Stimulated activated CD4-positive, alpha-beta T cell treated with anti-CD3 and anti-CD28 coated beads, TNF-alpha, amount 100 ng/mL, for 48 hours (primary cell): ENCODE results near the gene ACTG1.

Source experiments
- DNase-seq, 3 donors: peaks; one replicate each; pipeline ENCODE4 v3.0.0-alpha.2; 2020; ENCODE audit warnings: low read depth in 3 of 3

The ACTG1 gene

GRCh38 chr17:81481073-81481799 is 31.4 kb downstream of the ACTG1 start:
- peak in 1 of 3 donors; percentile 52 for DNase-seq

- DNase-seq: no peak
These were observed 32.2 kb downstream of the ACTG1 start for GRCh38 chr17:81480140-81481072.

DNA sequence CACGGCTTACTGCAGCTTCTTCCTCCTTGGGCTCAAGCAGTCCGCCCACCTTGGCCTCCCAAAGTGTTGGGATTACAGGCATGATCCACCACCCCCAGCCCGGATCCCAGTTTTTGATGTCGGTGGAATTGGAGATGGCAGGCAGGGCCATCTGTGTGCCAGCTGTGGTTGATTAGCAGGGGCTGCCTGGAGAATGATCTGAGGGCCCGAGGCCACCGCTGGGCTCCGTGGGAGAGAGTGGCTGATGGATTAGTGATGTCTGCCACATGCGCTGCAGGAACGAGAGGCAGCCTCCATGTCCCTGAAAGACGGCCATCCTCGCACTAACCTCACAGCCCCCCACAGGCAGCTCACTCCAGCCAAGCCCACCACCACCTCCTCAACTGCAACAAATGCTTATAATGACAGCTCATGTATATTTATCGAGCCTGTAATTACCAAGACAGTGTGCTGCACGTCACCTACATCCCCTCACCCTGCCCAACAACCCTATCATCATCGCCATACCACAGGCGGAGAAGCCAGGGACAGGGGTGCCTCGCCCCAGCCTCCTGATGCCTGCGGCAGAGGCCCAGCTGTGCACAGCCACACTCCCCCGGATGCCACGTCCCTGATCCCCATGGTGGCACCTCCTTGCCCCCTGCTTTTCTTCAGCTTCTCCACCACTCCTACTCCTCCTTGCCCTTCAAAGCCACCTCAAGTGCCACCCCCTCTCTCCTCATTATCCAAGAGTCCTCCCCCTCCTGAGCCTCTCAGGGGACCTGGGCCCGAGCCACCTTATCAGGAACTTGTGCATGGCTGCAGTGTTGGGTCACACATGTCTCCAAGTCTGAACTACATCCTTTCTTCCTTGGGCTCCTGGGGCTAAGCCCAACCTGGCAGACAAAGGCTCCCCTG is 33.2 kb downstream of the ACTG1 start:
- DNase-seq: no peak

DNA sequence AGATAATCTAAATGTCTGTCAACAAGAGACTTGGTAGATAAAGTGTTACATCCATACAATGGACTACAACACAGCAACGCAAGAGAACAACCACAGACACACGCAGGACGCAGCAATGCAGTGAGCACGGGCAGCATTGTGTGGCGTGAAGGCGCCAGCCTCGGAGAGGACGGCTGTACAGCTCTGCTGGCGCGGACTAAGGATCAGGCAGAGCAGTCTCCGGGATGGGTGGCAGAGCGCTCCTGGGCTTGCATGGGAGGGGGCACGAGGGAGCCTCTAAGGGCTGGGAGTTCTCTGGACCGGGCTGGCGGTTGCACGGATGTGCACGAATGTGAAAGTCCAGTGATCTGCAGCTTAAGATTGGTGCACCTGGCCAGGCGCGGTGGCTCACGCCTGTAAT is 34.5 kb downstream of the ACTG1 start:
- no peak for DNase-seq

DNA sequence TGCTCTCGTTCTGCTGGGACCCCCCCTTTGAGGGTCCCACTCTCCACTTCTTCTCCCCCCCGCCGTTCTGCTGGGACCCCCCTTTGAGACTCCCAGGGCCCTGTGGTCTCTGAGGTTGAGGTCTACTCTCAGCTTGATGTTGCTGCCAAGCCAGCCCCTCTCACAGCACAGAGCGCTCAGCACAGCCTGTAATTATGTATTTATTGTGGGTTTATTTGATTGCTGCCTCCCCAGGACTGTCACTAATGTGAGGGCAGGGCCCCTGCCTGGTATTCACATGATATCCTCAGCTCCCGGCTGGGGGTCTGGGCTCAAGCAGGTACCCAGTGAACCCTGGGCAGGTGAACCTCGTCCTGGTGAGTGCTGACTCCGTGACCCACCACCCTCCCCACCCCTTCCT is 35.4 kb downstream of the ACTG1 start:
- no peak for DNase-seq

- DNase-seq: no peak
These were observed 36.0 kb downstream of the ACTG1 start for GRCh38 chr17:81476635-81477034.

GRCh38 chr17:81476097-81476496 is 36.5 kb downstream of the ACTG1 start:
- DNase-seq: no peak

DNA sequence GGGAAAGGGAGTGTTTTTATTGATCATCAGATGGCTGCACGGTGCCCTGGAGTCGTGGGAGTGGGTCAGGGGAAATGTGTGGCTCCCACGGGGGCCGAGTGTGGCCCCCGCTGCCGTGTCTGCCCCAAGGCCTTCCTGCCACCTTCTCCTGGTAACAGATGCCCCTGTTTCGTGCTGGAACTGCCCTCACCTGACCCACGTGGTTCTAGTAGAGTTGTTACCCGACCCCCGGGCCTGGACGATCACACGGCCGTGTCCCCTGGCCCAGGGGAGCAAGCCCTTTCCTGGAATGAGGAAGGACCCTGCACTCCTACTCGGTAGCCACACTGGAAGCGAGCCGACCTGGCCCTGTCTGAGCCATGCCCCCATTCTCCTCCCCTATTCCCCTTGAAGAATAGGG is 37.6 kb downstream of the ACTG1 start:
- DNase-seq: no peak

GRCh38 chr17:81473019-81473418 is 39.6 kb downstream of the ACTG1 start:
- DNase-seq: no peak

- DNase-seq: peak in 1 of 3 donors; percentile 42
These were observed 40.7 kb downstream of the ACTG1 start for GRCh38 chr17:81471818-81472456.

DNA sequence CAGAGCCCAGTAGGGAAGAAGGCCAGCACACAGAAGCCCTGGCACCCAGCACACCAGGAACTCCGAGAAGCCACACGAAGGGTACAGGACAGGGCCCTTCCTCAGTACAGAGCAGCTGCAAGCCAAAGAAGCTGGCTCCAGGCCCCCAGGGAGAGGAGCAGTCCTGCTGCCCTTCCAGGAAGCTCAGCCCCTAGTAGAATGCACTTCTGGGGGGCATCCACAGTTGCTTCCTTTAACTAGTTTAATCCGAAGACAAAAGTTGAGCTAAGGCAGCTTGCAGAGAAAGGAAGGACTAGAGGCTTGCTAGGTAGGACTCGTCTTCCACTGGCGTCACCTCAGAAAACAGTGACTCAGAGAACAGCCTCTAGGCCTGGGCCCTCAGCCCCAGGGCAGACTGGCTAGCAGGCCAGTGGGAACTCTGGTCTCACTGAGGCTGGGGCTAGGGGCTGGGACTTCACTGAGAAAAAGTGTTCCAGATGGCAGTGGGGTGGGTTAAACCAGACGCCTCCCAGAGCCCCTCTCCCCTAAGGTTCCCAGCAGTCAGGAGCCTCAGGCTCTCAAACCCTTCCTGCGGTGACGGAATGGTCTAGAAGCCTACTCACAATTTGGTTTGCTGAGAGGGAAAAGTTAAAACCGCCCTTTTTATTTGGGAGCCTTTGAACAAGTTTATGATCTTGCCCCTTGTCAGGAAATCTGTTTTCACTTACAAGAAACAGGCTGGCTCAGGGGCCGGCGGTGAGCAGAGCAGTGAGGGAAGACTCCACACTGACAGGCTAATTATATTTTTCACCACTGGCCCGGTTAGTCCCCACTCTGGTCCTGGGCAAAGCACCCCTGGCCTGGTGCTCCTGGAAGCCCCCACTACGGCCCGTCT is 41.4 kb downstream of the ACTG1 start:
- DNase-seq: no peak

DNA sequence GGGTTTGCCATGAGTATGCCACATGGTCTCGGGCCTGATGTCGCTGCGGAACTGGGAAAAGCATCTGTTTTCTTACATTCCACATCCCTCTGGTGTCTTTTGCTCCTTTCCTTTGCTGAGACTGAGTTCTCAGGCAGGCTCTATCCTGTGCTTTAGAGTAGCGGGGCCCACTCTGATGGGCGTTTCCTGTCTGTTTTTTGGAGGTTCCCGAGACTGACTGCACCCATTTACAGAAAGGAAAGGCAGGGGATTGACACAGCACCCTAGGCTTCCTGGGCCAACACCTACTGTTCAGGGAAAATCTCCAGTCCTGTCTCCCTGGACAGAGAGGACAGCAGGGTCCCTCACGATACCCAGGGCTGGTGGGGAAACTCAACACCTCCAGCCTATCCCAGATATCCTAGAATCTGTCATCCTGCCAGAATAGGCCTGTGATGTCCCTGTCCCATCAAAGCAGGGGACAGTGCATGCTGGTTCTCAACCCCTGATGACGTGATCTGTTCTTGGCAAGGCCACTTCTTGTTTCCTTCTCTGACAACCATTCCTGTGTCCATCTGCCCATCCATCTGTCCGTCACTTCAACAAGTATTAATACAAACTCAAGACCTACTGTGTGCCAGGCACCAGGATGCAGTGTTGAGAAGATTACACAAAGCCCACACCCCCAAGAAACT is 42.2 kb downstream of the ACTG1 start:
- DNase-seq: no peak

GRCh38 chr17:81469266-81469665 is 43.3 kb downstream of the ACTG1 start:
- DNase-seq: no peak

- no peak for DNase-seq
These were observed 43.9 kb downstream of the ACTG1 start for GRCh38 chr17:81468770-81469121.

DNA sequence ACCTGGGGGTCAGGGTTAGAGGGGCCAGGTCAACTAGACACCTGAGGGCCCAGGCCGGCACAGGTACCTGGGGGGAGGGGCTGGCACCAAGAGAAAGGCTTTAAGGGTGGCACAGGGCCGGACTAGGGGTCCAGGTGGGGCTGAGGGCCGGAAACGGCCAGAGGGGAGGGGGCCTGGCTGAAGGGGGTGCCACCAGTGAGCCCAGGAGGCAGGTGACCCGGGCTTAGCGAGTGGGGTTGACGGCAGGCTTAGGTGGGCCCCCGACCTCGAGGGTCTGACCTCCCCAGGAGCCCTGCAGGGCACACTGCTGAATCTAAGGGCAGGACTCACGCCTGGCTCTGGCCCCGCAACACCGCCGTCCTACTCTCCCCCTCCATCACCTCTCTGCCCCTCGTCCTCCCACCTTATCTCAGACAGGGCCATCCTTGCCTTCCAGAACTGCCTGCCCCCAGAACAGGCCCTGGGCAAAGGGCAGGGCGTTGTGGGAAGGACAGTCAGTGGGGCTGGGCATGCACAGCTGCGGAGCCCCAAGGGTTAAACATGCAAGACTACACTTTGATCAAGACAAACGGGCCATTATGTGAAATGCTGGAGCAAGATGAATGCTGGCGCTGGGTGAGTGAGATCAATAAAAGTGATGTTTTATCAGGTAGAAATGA is 44.4 kb downstream of the ACTG1 start:
- no peak for DNase-seq

- no peak for DNase-seq
These were observed 45.8 kb downstream of the ACTG1 start for GRCh38 chr17:81466564-81467472.

DNA sequence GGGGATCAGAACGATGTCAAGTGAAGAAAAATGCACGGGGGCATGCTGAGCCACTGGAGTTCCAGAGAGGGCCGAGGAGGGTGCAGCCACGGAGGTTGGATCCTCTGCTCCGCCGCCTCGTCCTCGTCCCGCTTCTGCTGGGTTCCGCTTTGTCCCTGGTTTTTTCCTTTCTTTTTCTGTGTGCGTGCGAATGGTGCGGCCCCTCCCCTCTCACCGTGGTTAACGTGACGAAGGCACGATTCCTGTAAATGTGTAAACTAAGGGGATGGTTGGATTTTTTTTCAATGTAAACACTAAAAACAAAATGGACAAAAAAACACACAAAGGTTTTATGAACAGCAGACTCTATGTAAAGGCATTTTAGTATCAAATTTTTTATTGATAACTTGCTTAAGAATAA is 46.7 kb downstream of the ACTG1 start:
- no peak for DNase-seq

- no peak for DNase-seq
These were observed 48.0 kb downstream of the ACTG1 start for GRCh38 chr17:81464586-81464985.
